C4-2B (cell line): ENCODE measurements around the gene KIAA1755.

Source experiments
- CTCF ChIP-seq: fragments of 450-650 bp; conservative IDR thresholded peaks from 2 replicates; pipeline ENCODE4 v1.5.1; 2017; ENCODE audit warnings: mild to moderate bottlenecking
- ZFX ChIP-seq: fragments of 450-650 bp; IDR thresholded peaks from 2 replicates; pipeline ENCODE4 v1.6.1; 2017

DNA sequence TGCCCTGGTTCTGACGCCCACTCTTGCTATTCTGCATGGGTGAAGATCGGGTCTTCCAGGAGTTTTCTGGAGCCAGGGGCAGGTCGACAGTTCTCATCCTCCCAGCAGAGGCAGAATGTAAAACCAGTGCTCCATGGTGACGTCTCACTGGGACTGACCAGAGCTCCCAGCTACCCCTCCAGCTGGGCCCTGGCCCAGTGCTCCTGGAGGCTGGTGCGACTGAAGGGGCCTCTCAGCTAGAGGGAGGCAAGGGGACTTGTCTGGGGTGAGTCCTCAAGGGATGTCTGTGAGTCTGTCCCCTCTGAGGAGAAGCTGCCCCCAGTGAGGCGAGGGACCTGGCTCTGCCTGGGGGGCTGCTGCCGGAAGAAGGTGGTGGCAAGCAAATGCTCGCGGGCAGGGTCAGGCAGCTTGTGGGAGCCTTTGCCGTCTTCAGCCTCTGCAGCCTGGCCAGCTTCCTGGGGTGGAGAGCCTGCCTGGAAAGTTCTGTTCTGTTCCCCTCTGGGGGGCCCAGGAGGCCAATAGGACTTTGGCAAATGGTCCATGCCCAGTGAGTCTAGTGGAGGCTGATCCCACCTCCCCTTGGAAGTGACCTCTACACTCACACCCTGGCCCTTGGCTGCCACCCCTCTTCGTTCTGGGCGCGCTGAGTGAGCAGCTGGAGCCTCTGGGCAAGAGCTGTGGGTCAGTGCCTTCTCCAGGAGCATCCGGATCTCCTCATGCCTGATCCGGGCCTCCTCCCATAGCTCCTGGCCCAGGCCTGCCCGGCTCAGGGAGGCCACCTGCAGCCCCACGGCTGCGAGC, 47.5 kb downstream of the KIAA1755 start:
- TF ChIP-seq CTCF (no peak), ZFX (no peak)
